Hematopoietic multipotent progenitor cell treated with erythropoietin and hydrocortisone succinate and interleukin-3 and kit ligand, for 4 days (in vitro differentiated cells): ENCODE data around the gene ADAMTS2.
A peak's percentile ranks its signal among the peaks of the same experiment; 100 is the strongest.
"Not testable (repeated sequence)": the region's sequence is repeated elsewhere in the genome, so short reads cannot be mapped to it uniquely, and the experiment has no call there.

ENCODE experiments used
- DNase-seq: peaks from one replicate; pipeline ENCODE4 v3.0.0-alpha.2; 2015

Gene ADAMTS2

DNA sequence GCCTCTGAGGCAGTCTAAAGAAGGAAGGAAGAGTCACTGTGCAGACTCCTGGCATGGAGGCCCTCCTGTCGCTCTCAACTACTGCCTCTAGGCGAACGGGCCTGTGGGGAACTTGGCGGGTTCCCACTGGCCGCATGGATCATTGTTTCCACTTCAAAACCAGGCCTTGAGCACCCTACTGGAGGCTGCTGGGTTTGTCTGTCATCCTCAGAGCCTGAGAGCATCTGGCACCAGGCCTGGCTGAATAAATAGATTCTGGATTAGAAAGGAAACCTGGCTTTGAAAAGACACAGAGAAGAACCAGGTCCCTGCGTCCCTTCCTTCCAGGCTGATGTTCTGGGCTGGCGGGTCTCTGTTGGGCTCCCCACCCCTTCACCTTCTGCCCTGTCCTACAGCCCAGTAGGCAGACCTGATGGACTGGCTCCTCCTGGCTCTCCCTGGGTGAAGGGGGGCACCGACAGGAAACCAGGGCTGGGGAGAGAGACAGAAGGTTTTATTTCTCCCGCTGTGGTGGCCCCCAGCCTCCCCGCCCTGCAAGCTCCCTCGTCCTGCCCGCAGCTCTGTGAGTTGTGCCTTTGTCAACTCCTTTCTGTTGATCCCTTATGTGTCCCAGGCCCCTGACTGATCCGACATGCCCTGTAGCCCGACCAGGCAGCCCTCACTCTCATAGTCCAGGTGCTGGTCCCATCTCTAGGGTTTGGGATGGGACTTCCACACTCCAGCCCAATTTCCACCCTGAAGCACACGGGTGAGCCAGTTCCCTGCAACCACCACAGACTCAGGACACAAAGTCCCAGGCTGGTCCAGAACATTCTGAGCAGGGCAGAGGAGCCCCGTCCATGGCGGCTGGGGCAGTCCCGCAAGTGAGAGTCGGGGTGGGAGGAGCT is 50.1 kb downstream of the ADAMTS2 start:
- DNase-seq, result no peak

DNA sequence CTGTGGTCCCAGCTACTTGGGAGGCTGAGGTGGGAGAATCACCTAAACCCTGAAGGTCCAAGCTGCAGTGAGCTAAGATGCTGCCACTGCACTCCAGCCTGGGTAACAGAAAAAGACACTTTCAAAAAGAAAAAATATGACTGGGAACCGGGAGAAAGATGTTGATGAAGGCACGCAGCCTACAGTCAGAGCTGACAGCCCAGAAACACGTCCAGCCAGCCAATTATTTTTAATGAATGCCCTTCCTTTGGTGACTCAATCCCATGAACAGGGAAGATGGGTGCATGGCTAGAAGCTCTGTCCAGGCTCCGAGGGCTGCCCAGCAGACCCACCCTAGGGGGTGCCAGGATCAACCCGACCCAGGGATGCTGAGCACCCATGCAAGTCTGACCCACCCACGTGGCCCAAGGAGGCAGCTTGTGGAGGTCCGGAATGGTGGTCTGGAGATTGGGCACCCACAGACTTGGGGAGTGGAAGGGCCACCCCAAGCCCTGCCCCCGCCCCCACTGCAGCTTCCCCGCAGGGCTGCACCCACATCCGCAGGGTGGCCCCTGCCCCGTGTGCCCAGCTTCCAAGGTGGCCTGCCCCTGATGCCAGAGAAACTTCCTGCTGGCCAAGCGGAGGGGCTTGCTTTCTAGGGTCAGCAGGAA is 51.0 kb downstream of the ADAMTS2 start:
- no peak for DNase-seq

DNA sequence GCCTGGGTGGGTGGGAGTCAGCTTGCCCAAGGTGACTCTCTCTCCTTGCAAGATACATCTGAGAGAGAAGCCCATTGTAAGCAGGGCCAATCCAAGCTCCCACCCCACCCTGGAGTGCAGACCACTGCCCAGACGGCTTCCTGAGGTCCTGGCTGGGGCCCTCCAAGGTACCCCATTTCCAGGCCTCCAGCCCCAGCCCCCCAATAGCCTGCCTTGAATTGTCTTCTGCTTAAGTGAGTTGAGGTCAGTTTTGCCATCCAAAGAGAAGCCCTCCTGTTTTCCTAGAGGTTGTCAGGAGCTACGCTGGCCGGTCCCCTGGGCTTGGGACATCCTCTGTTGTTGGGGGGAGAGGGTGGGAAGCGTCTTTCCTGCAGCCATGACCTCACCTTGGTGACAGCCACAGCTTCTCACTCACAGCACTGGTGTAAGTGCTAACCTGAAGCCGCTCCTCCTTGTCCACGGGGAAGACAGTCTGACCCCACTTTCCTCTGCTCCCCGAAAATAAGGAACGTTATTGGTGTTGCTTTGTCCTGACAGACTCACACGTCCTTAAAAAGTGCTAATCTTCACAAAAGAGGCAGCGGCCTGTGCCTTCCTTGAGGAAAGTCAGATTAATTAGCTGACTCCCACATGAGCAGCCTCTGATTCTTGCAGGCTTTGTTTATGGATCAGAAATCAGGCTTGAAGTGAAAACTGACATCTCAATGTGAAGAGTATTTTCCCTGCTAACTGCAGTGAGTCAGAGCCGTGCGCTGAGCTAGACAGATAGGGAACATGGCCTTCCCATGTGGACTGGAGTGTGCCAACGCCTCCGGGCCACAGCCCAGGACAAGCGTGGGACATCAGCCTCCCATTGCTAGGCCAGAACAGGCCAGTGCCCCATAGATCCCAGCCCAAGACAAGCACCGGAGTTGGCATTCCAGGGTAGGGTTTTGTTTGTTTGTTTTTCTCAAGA is 52.3 kb downstream of the ADAMTS2 start:
- no peak for DNase-seq

DNA sequence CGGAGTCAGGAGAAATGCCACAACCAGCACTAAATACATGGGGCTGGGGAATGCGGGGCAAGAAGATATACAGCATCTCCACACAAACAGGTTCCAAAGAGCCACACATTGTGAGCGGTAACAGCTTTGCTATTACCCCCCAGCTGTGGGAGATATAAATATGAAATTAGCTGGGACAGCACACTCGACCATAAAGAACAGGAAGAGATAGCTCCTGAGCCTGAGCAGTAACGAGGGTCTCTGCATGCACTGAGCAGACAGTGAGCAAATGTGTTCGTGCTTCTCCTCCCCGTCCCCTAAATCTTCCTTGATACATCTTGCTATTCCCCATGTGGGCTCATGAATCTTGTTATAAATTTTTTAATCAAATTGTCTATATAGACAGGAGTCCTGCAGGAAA is 53.1 kb downstream of the ADAMTS2 start:
- no peak for DNase-seq

DNA sequence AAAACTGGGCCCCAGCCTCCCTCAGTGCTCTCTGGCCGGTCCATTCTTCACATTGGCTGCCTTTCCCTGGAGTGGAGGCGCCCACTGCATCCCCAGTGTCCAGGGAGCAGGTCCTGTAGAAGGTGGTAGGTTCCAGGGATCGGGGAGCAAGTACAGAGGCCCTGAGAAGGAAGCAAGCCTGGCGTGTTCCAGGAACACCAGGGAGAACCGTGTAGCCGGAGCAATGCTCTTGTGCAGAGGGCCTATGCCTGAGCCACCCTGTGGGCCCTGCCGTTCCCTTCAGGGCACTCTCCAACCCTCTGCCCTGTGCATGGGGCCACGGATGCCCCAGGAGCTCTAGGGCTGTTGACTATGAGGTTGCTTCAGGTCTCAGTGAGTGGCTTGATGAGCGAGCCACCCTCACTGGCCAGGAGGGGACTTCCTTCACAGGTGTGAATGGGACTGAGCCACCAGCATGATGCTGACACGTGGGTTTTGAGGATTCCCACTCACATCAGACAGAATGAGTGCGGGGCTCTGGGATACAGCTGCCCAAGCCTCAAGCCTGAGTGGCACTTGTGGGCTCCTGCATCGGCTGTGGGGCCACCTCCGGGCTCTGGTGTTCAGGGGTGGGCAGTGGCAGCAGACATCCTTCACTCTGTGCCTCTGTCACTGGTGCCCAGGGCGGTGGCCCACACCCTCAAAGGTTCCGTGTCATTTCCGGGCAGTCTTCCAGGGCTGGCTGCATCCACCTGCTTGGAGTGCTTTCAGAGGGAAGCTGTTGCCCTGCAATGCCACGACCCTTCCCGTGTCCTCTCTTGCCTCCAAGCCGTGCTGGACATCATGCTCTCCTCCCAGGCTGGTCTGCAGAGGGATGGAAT is 54.4 kb downstream of the ADAMTS2 start:
- DNase-seq, result no peak

DNA sequence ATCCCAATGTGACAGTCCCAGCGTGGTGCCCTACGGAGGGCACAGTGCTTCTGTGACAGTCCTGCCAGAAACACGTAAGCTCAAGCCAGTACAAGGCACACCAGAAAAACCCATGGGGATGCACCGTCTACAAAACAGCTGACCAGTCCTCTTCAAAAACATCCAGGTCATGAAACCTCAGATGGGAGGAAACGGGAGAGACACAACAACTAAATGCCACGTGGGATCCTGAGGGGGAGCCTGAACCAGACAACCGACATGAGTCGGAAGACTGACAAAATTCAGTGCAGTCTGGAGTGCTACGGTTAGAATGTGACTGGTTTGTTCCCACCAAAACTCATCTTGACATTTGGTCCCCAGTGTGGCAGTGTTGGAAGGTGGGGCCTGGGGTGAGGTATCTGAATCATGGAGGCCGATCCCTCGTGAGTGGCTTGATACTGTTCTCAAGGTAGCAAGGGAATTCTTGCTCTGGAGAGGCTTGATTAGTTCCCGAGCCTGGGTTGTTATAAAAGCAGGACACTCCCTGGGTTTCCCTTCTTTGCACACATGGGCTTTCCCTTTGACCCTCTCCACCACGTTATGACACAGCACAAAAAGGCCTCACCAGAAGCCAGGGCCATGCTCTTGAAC is 55.4 kb downstream of the ADAMTS2 start:
- DNase-seq, result no peak

DNA sequence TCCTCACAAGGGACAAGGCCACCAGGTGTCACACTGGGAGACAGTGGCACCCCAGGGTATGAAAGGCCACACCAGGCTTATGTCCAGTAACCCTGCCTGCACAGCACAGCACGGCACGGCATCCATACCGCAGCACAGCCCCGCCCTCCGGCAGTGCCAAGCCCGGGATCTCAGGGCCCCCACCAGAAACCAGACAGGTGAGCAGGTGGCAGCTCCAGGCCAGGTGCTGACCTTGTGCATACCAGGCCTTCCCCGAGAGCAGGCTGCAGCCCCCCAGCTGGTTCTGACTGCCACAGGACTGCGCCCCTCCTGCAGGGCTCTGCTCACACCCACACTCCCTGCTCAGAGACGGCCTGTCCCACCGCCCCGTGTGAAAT is 56.5 kb downstream of the ADAMTS2 start:
- no peak for DNase-seq

- no peak for DNase-seq
These were observed 57.0 kb downstream of the ADAMTS2 start for GRCh38 chr5:179288101-179288808.

DNA sequence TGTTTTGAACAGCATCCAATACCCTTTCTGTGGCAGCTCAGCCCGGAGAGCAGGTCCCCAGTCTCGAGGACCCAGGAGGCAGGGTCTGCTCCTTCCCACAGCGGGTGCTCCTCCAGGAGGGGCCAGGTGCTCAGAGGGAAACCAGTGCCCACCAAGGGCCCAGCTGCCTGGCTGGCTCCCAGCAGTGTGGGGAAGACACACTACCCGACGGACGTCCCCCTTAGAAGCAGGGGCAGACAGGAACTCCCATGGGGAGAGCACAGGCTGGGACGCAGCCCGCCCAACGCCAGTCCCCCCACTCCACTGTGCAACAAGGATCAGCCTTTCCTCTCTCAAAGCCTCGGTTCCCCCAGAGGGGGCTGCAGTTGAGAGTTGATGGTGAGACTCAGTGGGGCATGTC is 57.6 kb downstream of the ADAMTS2 start:
- no peak for DNase-seq

GRCh38 chr5:179287071-179287470 is 58.2 kb downstream of the ADAMTS2 start:
- DNase-seq, result no peak

DNA sequence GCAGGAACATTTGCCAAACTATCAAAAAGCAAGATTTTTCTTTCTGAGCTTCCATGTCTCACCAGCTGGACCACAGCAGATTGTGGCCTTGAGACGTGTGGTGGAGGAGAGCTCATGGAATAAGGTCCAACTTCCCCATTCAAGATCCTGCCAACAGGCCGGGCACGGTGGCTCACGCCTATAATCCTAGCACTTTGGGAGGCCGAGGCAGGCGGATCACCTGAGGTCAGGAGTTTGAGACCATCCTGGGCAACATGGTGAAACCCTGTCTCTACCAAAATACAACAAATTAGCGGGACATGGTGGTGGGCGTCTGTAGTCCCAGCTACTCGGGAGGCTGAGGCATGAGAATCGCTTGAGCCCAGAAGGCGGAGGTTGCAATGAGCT is 59.5 kb downstream of the ADAMTS2 start:
- DNase-seq, result not testable (repeated sequence)

- no peak for DNase-seq
These were observed 60.3 kb downstream of the ADAMTS2 start for GRCh38 chr5:179284751-179285631.

GRCh38 chr5:179283908-179284307 is 61.4 kb downstream of the ADAMTS2 start:
- DNase-seq, result not testable (repeated sequence)

GRCh38 chr5:179281694-179282093 is 63.6 kb downstream of the ADAMTS2 start:
- no peak for DNase-seq

DNA sequence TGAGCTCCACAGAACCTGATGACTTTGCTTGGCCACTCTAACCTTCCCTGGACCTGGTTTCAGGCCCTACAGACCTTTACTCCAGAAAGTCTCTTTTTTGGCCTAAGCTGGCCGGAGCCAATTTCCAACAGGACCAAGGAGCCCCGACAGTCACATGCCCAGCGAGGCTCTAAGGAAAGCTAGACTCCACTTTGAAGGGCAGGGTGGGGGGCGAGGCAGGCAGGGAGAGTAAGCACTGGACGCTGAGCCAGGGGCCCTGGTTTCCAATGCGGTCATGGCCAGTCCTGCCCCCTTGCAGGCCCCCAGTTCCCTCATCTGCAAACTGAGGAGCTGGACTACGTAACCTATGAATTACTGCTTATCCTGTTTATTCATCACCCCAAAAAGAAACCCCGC is 65.2 kb downstream of the ADAMTS2 start:
- DNase-seq, result no peak

DNA sequence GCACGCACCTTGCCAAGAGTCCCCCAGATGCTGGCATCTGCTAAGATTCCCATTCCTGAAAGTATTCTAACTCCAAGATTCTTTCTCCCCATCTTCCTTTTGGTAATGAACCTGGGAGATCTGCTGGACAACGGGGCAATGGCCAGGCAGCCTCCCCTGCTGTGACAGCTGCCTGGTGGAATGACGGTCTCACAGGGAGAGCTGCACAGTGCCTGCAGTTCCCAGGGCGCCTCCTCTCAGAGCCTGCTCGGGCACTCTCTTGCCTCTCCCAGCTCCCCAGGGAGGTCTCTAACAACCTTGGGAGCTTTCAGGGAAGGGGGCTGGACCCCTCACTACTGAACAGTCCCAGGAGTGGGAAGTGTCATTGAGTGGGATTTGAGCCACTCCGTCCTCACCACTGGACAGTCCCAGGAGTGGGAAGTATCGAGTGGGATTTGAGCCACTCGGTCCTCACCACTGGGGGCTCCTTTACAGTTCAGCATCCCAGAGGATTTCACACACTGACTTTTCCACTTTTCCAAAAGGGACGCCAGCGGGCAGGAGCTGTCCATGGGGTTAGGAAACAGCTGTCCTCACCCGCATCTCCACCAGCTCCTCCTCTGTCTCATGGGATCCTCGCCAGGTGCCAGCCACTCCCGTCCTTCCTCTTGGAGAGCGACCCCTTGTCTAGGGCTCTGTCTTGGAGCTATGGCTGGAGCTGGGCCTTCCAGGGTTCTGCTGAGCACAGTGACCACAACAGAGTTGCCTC is 65.7 kb downstream of the ADAMTS2 start:
- no peak for DNase-seq

DNA sequence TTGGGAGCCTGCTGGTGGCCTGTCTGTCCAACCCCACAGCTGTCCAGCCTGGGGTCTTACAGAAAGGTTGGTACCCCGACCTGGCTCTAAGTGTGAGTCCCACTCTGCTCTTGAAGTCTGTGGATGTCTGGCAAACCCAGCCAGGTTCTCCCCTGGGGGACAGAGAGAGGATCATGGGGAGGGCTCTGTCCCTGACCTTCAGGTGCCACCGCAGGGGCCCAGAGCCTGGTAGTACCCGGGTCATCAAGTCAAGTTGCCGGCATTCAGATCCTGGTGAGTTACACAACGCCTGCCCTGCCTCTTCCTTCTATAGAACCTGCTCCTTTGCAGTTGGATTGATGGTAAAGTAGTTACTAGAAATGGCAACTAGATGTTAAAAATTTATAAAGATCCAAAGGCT is 66.7 kb downstream of the ADAMTS2 start:
- no peak for DNase-seq

DNA sequence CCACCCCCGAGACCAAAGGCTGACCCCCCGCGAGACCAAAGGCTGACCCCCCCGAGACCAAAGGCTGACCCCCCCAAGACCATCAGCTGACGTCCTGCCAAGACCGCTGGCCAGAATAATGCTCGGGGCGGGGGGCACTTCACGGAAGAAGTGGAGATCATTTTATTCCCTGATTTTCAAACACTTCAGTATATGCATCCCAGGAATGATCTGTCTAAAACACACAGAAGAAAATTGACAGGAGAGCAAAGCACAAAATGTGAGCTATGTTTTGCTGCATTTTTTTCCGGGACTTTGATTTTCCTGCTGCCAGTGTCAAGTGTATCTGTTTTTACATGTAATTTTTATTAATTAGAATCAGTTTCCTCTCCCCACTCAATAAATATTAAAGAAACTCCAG is 67.1 kb downstream of the ADAMTS2 start:
- no peak for DNase-seq

GRCh38 chr5:179276838-179277395 is 68.3 kb downstream of the ADAMTS2 start:
- peak; percentile 13 for DNase-seq
